HG03066 (cell line): ENCODE measurements around the gene HIVEP3.

ENCODE experiments used
- ATAC-seq: cut with Tn5 transposase; IDR thresholded peaks from one replicate; pipeline ENCODE4 v1.9.1; 2021; ENCODE audit warnings: low read depth; ENCODE audit not compliant: unreplicated experiment

The HIVEP3 gene

GRCh38 chr1:41660570-41661427 lies 257.9 kb downstream of the HIVEP3 start:
- no peak for ATAC-seq

- ATAC-seq, result no peak
Measured at GRCh38 chr1:41659903-41660302, 258.8 kb downstream of the HIVEP3 start.

- no peak for ATAC-seq
Measured at GRCh38 chr1:41659159-41659495, 259.6 kb downstream of the HIVEP3 start.

- ATAC-seq, result no peak
Measured at GRCh38 chr1:41658431-41659158, 260.1 kb downstream of the HIVEP3 start.

- no peak for ATAC-seq
Measured at GRCh38 chr1:41657679-41658295, 260.9 kb downstream of the HIVEP3 start.

GRCh38 chr1:41656825-41657500 lies 261.8 kb downstream of the HIVEP3 start:
- no peak for ATAC-seq

- no peak for ATAC-seq
Measured at GRCh38 chr1:41656068-41656467, 262.7 kb downstream of the HIVEP3 start.

GRCh38 chr1:41655632-41656031 lies 263.1 kb downstream of the HIVEP3 start:
- ATAC-seq, result no peak

- no peak for ATAC-seq
Measured at GRCh38 chr1:41653574-41653973, 265.1 kb downstream of the HIVEP3 start.

GRCh38 chr1:41652384-41653265 lies 266.1 kb downstream of the HIVEP3 start:
- ATAC-seq, result no peak

GRCh38 chr1:41650028-41650880 lies 268.5 kb downstream of the HIVEP3 start:
- no peak for ATAC-seq

- ATAC-seq, result no peak
Measured at GRCh38 chr1:41649396-41650027, 269.2 kb downstream of the HIVEP3 start.

GRCh38 chr1:41648844-41649243 lies 269.9 kb downstream of the HIVEP3 start:
- no peak for ATAC-seq

- no peak for ATAC-seq
Measured at GRCh38 chr1:41648230-41648629, 270.5 kb downstream of the HIVEP3 start.

GRCh38 chr1:41647221-41648135 lies 271.2 kb downstream of the HIVEP3 start:
- ATAC-seq, result no peak

- no peak for ATAC-seq
Measured at GRCh38 chr1:41646186-41646585, 272.5 kb downstream of the HIVEP3 start.

GRCh38 chr1:41645062-41645461 lies 273.7 kb downstream of the HIVEP3 start:
- no peak for ATAC-seq
